Colonic mucosa (tissue), 4 donors: ENCODE measurements around the gene ACSL6. TPM values are rescaled to one million over a fixed set of nuclear protein-coding genes. Genes with fewer than 3 reads are reported as not detected.

ENCODE experiments used
- DNase-seq: peaks from one replicate; pipeline ENCODE4 v3.0.0-alpha.2; 2020
- H3K27ac ChIP-seq: fragments of 200-600 bp; one replicate; pipeline ENCODE4 v1.8.0; 2021
- H3K27me3 ChIP-seq: fragments of 200-600 bp; one replicate; pipeline ENCODE4 v1.8.0; 2021
- H3K36me3 ChIP-seq: fragments of 200-600 bp; one replicate; pipeline ENCODE4 v1.8.0; 2021
- H3K4me1 ChIP-seq: fragments of 200-600 bp; one replicate; pipeline ENCODE4 v1.8.0; 2021; ENCODE audit warnings: mild to moderate bottlenecking
- H3K4me3 ChIP-seq: fragments of 200-600 bp; one replicate; pipeline ENCODE4 v1.8.0; 2021
- H3K9ac ChIP-seq, 2 donors: one replicate each; pipeline ENCODE4 v1.7.0; 2013; ENCODE audit warnings: control low read depth in 2 of 2, low read depth in 2 of 2, low read length in 2 of 2
- H3K9me3 ChIP-seq: fragments of 200-600 bp; one replicate; pipeline ENCODE4 v1.8.0; 2021
- intact Hi-C: fragments of 100-400 bp; cut with DNase I; formaldehyde crosslinking; loops from one replicate; pipeline ENCODE4 v1.14.1; 2022
- total RNA-seq, 2 donors: library from RNA; stranded (reverse); fragmentation: NEBNext Ultra II Directional in 1 of 2; extraction: Animal tissue kit (Norgen Biotek cat#: 25700) in 1 of 2; gene quantifications; one replicate each; pipeline ENCODE4 v1.2.1, GENCODE V29; 2021
- TF ChIP-seq, protein P1 (sequence below): fragments of 200-600 bp; IDR thresholded peaks from one replicate; pipeline ENCODE4 v1.8.0; 2022; ENCODE audit warnings: antibody characterized with exemption, mild to moderate bottlenecking
- donor health status: healthy.
- donor health status: DM: no; HTN: no; CAD: no.
- donor health status: DM: no; HTN: no; CAD: no.

Gene ACSL6
- total RNA-seq, 2 donors from 2014 or later, result 0.25 to 0.93 TPM

DNA sequence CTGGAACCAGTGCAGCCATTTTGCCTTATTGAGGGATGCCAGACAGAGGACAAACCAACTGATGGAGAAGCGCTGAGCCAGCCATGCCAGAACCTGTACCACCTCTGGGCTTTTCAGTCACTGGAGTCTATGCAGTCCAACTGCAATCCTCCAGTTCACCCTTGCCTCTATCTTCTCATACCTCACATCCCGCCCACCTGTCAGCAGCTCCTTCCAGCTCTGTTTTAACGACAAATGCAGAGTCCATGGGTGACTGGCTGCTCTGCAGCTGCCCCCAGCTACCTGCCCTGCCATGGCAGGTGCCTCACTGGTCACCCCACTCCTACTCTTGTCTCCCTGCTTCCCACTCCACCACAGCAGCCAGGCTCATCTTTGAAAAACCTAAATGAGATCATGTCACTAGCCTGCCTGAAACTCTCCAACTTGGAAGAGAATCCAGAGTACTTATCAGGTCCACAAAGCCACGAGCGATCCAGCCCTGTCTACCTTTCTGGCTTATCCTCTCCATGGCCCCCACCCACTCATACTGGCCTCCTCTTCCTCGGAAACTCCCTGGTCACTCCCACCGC is 14.0 kb upstream of the ACSL6 start:
- intact Hi-C loops, result no loop called here
- no peaks in the 10 kb centered on the region for H3K4me1 ChIP-seq
- no peak overlapping the region for H3K9ac ChIP-seq
- no peak overlapping the region for H3K4me3 ChIP-seq
- H3K27me3 ChIP-seq, result no peaks in the 10 kb centered on the region
- TF ChIP-seq, protein P1, sequence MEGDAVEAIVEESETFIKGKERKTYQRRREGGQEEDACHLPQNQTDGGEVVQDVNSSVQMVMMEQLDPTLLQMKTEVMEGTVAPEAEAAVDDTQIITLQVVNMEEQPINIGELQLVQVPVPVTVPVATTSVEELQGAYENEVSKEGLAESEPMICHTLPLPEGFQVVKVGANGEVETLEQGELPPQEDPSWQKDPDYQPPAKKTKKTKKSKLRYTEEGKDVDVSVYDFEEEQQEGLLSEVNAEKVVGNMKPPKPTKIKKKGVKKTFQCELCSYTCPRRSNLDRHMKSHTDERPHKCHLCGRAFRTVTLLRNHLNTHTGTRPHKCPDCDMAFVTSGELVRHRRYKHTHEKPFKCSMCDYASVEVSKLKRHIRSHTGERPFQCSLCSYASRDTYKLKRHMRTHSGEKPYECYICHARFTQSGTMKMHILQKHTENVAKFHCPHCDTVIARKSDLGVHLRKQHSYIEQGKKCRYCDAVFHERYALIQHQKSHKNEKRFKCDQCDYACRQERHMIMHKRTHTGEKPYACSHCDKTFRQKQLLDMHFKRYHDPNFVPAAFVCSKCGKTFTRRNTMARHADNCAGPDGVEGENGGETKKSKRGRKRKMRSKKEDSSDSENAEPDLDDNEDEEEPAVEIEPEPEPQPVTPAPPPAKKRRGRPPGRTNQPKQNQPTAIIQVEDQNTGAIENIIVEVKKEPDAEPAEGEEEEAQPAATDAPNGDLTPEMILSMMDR, result no peak
- no peaks in the 10 kb centered on the region for H3K9me3 ChIP-seq
- H3K36me3 ChIP-seq, result no peaks in the 10 kb centered on the region
- H3K27ac ChIP-seq, result no peak overlapping the region
- DNase-seq, result no peak

DNA sequence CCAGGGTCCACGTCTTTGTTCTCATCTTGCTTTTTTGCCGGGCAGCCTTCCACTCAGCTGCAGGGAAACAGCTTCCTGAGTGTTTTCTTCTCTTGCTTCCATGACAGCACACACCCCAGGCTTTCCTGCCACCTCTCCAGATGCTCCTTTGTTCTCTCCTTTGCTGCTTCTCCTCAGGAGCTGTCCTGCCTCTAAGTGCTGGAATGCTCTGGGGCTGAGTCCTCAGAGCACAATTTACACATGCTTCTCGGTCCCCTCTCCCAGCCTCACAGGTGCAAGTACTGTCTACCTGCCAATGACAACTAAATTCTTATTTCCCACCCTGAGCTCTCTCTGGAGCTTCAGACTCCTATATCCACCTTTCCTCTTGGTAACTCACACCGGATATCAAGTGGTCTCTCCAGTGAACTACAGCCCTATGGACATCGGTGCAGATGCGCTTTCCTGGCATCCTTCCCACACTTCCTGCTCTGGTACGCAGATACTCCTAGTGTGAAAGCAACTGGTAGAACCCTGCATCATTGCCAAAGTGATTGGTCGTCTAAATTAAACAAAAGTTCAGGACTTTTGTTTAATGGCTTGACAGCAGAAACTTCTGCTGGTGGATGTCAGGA is 13.4 kb upstream of the ACSL6 start:
- intact Hi-C loops, result no loop called here

DNA sequence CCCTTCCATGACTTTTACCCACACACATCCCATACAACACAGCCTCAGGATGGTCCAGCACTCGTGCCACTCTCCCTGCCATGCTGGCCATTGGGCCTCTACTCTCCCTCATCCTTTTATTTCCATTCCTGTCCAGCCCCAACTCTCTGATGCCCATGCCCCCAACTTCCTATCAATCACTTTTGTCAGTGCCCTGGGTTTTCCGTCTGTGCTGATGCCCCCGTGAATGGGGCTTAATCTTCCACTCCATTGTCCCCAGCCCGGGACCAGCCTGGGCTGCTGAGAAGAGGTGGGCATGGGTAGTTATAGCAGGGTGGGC is 12.6 kb upstream of the ACSL6 start:
- TF ChIP-seq, protein P1, result no peak
- Histone ChIP-seq H3K36me3 (no peaks in the 10 kb centered on the region), H3K27me3 (no peaks in the 10 kb centered on the region), H3K9ac (no peak overlapping the region), H3K4me1 (no peaks in the 10 kb centered on the region), H3K27ac (no peak overlapping the region), H3K4me3 (no peak overlapping the region), H3K9me3 (no peaks in the 10 kb centered on the region)
- intact Hi-C loops, result no loop called here
- DNase-seq, result no peak

More for the DNA sequence above, 13.4 kb upstream of the ACSL6 start:
- H3K9ac ChIP-seq, result no peak overlapping the region
- no peak overlapping the region for H3K4me3 ChIP-seq
- H3K27me3 ChIP-seq, result no peaks in the 10 kb centered on the region
- no peaks in the 10 kb centered on the region for H3K4me1 ChIP-seq
- H3K36me3 ChIP-seq, result no peaks in the 10 kb centered on the region
- no peak overlapping the region for H3K27ac ChIP-seq
- TF ChIP-seq, protein P1, result no peak
- no peak for DNase-seq
- H3K9me3 ChIP-seq, result no peaks in the 10 kb centered on the region

DNA sequence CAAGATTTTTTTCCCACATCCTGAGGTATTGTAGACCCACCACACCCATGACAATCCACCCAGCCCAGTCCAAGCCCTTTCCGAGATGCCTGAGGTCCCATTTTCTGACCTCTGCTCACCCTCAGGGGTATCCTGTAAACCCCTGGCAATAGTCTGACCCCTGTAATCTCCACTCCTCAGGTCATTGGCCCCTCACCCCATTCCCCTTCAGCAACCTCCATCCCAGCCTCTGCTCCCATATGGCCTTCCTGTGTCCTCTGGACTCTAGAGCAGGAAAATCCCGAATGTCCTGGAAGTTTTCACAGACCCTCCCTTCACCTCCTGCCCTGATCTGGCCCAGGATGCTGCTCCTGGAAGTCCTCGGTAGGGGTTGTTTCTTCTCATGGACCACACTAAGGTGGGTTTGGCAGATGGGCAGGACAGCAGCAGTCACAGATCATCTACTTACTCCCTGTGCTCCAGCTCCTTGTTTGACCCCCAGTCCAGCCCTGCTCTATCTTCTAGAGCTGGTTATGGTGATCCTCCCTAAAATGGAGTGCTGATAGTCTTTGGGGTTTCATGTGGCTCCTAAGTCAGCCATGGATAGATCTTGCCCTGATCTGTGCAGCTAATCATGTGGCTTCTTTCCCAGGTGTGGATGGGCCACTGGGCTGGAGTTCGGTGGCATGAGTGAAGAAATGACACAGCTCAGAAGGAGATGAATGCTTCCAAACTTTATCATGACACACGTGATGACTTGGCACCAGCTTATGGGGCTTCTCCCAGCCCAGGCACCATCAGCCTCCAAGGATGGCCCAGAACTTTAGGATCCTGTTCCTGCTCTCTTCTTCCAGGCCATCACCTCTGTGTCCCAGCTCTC is 12.0 kb upstream of the ACSL6 start:
- Histone ChIP-seq H3K9me3 (no peaks in the 10 kb centered on the region), H3K27me3 (no peaks in the 10 kb centered on the region), H3K4me1 (no peaks in the 10 kb centered on the region), H3K4me3 (no peak overlapping the region), H3K27ac (no peak overlapping the region), H3K9ac (no peak overlapping the region), H3K36me3 (no peaks in the 10 kb centered on the region)
- no peak for DNase-seq
- intact Hi-C loops, result no loop called here
- TF ChIP-seq, protein P1, result no peak

DNA sequence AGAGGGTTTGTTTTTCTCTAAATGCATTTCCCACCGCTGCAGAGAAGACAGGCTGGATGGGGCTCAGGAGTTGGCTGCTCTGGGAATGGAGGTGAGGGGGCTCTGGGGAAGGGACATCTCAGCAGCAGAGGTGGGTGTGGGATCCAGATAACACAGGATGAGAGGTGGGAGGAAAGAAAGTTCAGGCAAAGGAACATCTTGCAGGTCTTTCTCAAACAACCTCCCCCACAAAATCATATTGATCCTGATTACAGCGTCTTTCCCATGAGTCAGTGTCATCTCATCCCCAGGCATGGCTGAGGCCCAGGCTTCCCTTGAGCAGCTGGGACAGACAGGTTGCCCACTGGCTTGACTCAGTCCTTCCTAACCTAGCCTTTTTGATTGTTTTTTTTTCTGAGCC is 11.3 kb upstream of the ACSL6 start:
- H3K9me3 ChIP-seq, result no peaks in the 10 kb centered on the region
- no peak for DNase-seq
- H3K9ac ChIP-seq, result no peak overlapping the region
- TF ChIP-seq, protein P1, result no peak
- no peak overlapping the region for H3K4me3 ChIP-seq
- no peaks in the 10 kb centered on the region for H3K36me3 ChIP-seq
- intact Hi-C loops, result no loop called here
- no peaks in the 10 kb centered on the region for H3K4me1 ChIP-seq
- no peak overlapping the region for H3K27ac ChIP-seq
- H3K27me3 ChIP-seq, result no peaks in the 10 kb centered on the region
